Omental fat pad (tissue), 4 donors: ENCODE results near the gene CYB5R2. TPM values are rescaled to one million over a fixed set of nuclear protein-coding genes. Genes with fewer than 3 reads are reported as not detected.

Source experiments
- ATAC-seq: fragments of 150-250 bp; one replicate; pipeline ENCODE4 v1.9.1; 2016; ENCODE audit warnings: mild to moderate bottlenecking, moderate library complexity; ENCODE audit not compliant: low FRiP score
- DNase-seq: peaks from one replicate; pipeline ENCODE4 v3.0.0-alpha.2; 2019; ENCODE audit warnings: low spot score
- CTCF ChIP-seq, 3 donors: fragments of 450-650 bp; IDR thresholded peaks; one replicate each; pipeline ENCODE4 v1.5.1; 2016 to 2017; ENCODE audit warnings: antibody characterized with exemption in 3 of 3, mild to moderate bottlenecking in 3 of 3, moderate library complexity in 2 of 3
- total RNA-seq, 4 donors: library from RNA; depleted of rRNA; stranded (reverse); fragments of >200 nt; gene quantifications; one replicate each; pipeline ENCODE4 v1.1.0, GENCODE V29; 2016

The CYB5R2 gene
- total RNA-seq, 4 donors from 2014 or later: 6.0 to 11.6 (median 8.7) TPM

GRCh38 chr11:7638710-7639642 lies 34.3 kb downstream of the CYB5R2 start:
- no peak for ATAC-seq

GRCh38 chr11:7637447-7638157 lies 35.7 kb downstream of the CYB5R2 start:
- DNase-seq (no peak), ATAC-seq (no peak)
- no peak for TF ChIP-seq CTCF (IDR thresholded peaks at IDR 0.05)

More at GRCh38 chr11:7638710-7639642, 34.3 kb downstream of the CYB5R2 start:
- TF ChIP-seq CTCF (IDR thresholded peaks at IDR 0.05): no peak
- no peak for DNase-seq

- TF ChIP-seq CTCF (IDR thresholded peaks at IDR 0.05): no peak
- no peak for ATAC-seq
- no peak for DNase-seq
Measured at GRCh38 chr11:7636350-7636749, 37.0 kb downstream of the CYB5R2 start.

GRCh38 chr11:7635708-7636107 lies 37.6 kb downstream of the CYB5R2 start:
- no peak for ATAC-seq
- DNase-seq: no peak
- no peak for TF ChIP-seq CTCF (IDR thresholded peaks at IDR 0.05)

GRCh38 chr11:7635137-7635536 lies 38.2 kb downstream of the CYB5R2 start:
- ATAC-seq (no peak), DNase-seq (no peak)
- no peak for TF ChIP-seq CTCF (IDR thresholded peaks at IDR 0.05)

GRCh38 chr11:7632211-7632610 lies 41.1 kb downstream of the CYB5R2 start:
- DNase-seq: no peak
- ATAC-seq: no peak
- no peak for TF ChIP-seq CTCF (IDR thresholded peaks at IDR 0.05)
